Fibroblast of lung (primary cell): ENCODE data around the gene ATP2B2.

ENCODE experiments used
- EZH2 ChIP-seq: IDR thresholded peaks from 2 replicates; pipeline ENCODE4 v1.5.1; 2012; ENCODE audit warnings: low read length, control low read depth, mild to moderate bottlenecking; ENCODE audit errors: missing control alignments
- TF ChIP-seq, protein P1 (sequence below), 2 donors: IDR thresholded peaks in 1 of 2; conservative IDR thresholded peaks in 1 of 2; 1 replicate in 1 of 2; 2 replicates in 1 of 2; pipeline ENCODE4 v1.5.1; 2011 to 2012; ENCODE audit warnings: low read length in 2 of 2, control low read depth in 1 of 2, inconsistent platforms in 1 of 2, low read depth in 1 of 2, mild to moderate bottlenecking in 1 of 2

DNA sequence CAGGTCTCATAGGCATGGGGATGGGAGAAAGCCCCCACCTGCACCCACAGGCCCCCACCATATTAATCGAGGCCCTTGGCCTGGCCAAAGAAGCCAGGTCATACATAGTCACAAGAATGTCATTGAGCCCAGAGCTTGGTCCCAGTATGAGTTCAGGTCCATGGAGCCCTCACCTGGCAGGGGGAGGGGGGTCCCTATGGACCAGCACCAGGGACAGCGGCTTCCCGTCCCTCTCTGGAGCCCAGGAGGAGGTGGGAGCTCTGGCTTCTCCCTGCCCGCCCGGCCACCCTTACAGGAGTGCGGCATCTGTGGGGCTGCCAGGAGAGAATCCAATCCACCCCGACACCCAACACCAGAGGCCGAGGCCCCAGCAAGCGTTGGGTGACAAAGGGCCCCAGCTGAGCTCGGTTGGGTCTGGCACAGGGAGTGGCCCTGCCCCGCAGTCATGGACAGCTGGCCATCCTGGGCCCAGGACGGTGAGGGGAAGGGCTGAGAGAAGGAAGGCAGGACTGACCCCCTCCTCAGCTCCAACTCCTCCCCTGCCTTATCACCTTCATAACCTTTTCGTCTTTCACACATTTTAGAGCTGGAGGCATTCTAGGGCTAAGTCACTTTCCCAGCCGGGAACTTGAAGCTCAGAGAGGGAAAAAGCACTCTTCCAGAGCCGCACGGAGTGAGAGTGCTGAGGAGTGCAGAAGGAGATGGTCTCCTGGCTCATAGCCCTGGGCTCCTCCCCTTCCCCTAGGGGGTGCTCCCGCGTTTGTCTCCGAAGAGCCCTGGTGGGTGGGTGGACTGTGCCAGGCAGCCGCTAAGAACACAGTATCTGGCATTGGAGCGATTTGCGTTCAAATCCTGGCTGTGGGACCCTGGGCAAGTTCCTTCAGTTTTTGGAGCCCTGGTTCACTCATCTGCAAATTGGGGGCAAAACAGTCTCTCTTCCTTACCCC lies 54.6 kb downstream of the ATP2B2 start:
- TF ChIP-seq, protein P1, sequence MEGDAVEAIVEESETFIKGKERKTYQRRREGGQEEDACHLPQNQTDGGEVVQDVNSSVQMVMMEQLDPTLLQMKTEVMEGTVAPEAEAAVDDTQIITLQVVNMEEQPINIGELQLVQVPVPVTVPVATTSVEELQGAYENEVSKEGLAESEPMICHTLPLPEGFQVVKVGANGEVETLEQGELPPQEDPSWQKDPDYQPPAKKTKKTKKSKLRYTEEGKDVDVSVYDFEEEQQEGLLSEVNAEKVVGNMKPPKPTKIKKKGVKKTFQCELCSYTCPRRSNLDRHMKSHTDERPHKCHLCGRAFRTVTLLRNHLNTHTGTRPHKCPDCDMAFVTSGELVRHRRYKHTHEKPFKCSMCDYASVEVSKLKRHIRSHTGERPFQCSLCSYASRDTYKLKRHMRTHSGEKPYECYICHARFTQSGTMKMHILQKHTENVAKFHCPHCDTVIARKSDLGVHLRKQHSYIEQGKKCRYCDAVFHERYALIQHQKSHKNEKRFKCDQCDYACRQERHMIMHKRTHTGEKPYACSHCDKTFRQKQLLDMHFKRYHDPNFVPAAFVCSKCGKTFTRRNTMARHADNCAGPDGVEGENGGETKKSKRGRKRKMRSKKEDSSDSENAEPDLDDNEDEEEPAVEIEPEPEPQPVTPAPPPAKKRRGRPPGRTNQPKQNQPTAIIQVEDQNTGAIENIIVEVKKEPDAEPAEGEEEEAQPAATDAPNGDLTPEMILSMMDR (conservative IDR thresholded peaks at IDR 0.05 in 1 of 2, IDR thresholded peaks at IDR 0.05 in 1 of 2; ENCODE audit: low read depth in 1 of 2, low read length in 2 of 2) = no peak
- no peak for TF ChIP-seq EZH2
